Subcutaneous adipose tissue (tissue), 4 donors: ENCODE data around the gene CCDC187. TPM values are rescaled to one million over a fixed set of nuclear protein-coding genes. Genes with fewer than 3 reads are reported as not detected.

Experiments
- total RNA-seq, 4 donors: library from RNA; depleted of rRNA; stranded (reverse); fragments of >200 nt; gene quantifications; one replicate each; pipeline ENCODE4 v1.1.0, GENCODE V29; 2016
- TF ChIP-seq, protein P1 (sequence below): fragments of 450-650 bp; IDR thresholded peaks from one replicate; pipeline ENCODE4 v1.5.1; 2016; ENCODE audit warnings: low read depth, mild to moderate bottlenecking, control low read depth, antibody characterized with exemption, moderate library complexity

The CCDC187 gene
- total RNA-seq, 4 donors from 2014 or later: not detected

DNA sequence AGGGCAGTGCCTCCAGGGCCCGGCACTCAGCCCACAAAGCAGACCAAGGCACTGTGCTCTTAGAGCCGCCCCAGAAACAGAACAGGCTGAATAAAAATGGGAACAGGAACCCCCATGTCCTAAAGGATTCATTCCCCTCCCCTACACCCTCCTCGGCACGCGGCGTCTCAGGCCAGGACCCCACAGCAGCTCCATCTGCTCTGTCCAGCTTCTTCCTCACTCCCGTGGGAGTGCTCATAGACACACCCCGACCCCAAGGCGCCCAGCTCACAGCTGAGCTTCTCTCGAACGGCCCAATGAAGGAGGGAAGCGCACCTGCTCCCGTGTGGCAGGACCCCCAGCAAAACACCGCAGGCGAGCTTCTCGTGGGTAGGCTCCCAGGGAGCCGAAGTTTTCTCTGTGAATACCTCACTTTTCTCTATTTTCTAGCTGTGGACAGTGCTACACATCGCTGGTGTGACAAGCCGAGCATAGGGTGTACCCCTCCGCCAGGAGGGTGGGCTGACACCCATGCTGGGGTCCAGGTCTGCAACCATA, 42.9 kb downstream of the CCDC187 start:
- TF ChIP-seq, protein P1, sequence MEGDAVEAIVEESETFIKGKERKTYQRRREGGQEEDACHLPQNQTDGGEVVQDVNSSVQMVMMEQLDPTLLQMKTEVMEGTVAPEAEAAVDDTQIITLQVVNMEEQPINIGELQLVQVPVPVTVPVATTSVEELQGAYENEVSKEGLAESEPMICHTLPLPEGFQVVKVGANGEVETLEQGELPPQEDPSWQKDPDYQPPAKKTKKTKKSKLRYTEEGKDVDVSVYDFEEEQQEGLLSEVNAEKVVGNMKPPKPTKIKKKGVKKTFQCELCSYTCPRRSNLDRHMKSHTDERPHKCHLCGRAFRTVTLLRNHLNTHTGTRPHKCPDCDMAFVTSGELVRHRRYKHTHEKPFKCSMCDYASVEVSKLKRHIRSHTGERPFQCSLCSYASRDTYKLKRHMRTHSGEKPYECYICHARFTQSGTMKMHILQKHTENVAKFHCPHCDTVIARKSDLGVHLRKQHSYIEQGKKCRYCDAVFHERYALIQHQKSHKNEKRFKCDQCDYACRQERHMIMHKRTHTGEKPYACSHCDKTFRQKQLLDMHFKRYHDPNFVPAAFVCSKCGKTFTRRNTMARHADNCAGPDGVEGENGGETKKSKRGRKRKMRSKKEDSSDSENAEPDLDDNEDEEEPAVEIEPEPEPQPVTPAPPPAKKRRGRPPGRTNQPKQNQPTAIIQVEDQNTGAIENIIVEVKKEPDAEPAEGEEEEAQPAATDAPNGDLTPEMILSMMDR: no peak

DNA sequence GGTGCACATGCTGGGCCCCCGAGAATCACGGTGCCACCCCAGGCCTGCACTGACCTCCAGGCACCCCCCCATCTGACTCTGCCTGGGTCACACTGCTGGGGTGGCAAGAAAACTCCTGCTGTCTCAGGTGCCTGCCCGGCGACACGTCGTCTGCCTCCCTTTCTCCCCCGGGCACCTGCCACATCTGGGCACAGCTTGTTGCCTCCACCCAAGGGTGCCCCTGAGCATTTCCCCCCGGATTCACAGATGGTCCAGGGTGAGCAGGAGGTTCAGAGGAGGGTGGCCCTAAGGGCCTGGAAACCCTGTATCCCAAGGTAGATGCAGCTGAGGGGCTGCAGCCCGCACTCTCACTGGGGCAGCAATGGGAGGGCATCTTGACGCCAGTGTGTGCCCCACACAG, 43.4 kb downstream of the CCDC187 start:
- TF ChIP-seq, protein P1: no peak

DNA sequence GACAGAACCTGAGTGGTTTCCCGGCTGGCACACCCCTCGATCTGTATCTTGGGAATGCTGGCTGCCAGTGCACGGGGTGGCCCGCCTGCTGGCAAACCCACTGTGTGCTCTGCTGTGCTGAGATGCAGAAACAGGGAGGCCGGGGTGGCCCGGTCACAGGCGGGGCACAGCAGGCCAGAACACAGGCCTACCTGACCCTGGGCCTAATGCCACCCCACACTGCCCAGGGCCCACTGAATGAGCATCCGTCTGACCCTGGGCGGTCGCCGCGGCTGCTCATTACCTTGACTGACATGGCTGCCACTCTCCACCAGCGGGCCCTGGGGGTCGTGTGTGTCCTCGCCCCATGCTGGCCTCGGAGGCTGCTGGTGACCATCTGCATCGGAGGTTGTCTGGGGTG, 44.1 kb downstream of the CCDC187 start:
- TF ChIP-seq, protein P1: no peak

DNA sequence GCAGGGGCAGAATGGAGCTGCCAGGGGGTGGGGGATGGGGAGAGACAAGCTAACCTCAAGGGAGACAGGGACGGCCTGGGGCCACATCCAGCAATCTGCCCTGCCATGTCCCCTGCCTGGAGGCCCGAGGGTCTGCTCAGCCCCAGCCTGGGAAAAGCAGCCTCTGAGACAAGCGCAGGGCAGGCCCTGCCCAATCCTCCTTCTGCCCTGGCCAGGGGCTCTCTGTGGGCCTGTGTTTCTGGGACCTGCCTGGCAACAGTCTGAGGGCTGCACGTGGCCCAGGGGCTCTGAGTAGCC, 44.4 kb downstream of the CCDC187 start:
- TF ChIP-seq, protein P1: no peak

DNA sequence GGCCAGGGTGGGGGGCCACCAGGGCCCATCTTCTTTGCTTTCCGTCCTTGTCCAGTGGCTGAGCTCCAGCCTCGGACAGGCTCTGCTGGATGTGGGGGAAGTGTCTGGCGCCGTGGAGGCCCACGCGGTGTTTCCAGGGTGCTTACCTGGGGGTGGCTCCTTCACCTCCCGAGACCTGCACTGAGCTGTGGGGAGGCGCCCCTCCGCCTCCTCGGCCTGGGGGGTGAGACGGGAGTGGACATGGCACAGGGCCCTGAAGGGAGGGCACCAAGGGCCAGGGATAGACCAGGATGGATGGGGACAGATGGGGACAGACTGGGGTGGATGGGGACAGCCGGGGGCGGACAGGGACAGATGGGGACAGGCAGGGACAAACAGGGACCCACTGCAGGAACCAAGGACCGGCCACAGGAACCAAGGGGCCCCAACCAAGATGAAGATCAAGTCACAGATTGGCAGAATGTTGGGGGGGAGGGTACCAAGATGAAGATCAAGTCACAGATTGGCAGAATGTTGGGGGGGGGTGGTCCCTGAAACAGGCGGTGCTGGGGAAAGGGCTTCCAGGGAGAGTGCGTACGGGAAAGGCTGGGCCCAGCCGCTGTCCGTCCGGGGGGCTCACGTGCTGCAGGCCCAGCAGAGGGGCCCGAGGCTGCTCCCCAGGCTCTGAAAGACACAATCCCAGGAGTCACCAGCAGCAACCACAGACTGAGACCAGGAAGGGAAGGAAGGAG, 44.9 kb downstream of the CCDC187 start:
- TF ChIP-seq, protein P1: no peak

DNA sequence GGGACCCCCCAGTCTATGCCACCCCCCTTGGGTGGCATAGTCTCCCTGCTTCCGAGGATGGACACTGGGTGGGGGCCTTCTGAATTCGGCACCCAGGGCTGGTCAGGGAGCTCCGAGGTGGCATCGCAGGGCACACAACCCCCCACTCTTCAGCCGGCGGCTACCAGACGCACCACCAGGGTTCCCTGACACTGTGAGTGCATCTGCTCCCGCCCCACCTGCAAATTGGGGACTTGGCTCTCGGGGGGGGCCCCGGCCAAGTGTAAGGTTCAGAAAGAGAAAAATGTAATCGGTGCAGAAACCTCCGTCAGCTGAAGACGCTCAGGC, 45.6 kb downstream of the CCDC187 start:
- TF ChIP-seq, protein P1: no peak

DNA sequence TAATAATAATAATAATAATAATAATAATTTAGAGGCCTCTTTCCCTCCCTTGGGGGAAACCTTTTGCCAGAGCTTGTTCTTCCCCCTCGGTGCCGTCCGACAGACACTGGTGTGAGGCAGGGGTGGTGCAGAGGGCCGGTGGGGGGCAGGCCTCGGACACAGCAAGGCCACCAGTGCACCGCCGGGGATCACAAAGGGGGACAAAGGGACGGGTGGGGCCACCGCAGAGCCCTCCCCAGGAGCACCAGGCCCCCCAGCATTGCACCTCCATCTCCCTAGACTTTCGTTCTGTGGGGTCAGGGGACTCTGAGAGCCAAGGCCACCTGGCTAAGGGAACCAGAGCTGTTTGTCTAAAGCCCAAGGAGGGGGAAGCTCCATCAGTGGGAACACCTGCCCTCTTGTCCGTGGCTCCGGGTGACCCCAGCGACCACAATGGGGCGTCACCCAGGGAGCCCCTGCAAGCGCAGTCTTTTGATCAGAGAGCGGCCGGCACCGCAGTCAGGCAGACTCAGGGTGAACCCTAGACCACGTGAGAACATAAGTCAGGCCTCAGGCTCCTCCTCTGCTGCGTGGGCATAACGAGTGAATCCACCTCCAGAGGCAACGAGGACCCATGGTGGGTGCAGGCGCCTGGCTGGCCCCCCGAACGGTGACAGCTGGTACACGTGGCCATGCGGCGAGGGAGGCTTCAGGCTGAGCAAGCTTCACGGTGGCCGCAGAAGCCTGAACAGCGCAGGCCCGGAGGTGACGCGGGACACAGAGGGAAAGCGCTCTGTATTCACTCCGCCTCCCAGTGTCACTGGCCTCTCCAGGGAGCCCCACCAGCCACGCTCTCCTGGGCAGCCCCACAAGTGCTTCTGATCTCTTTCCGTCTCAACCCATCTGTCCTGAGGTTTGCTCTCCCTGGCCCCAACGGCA, 46.3 kb downstream of the CCDC187 start:
- TF ChIP-seq, protein P1: no peak
